GM12864 (cell line): ENCODE results near the gene ENPP6.
"Not testable (repeated sequence)": the region's sequence is repeated elsewhere in the genome, so short reads cannot be mapped to it uniquely, and the experiment has no call there.

Source experiments
- DNase-seq: peaks from one replicate; pipeline ENCODE4 v3.0.0-alpha.2; 2011; ENCODE audit warnings: low read depth
- H3K4me3 ChIP-seq: 2 replicates; pipeline ENCODE4 v1.5.1; 2011; ENCODE audit warnings: mild to moderate bottlenecking, low read depth, low read length, control low read depth
- CTCF ChIP-seq: IDR thresholded peaks from 2 replicates; pipeline ENCODE4 v1.5.1; 2011; ENCODE audit warnings: low read depth, mild to moderate bottlenecking, moderate library complexity, low read length, control low read depth, inconsistent platforms; ENCODE audit errors: missing control alignments

ENPP6 gene

GRCh38 chr4:184228056-184228705 is 10.5 kb upstream of the ENPP6 start:
- no peak for TF ChIP-seq CTCF

GRCh38 chr4:184216515-184216914 is 1.2 kb downstream of the ENPP6 start:
- no peak overlapping the region for H3K4me3 ChIP-seq
- no peak for DNase-seq
- no peak for TF ChIP-seq CTCF

More at GRCh38 chr4:184228056-184228705, 10.5 kb upstream of the ENPP6 start:
- no peak for DNase-seq
- no peak overlapping the region for H3K4me3 ChIP-seq

- no peak overlapping the region for H3K4me3 ChIP-seq
- no peak for DNase-seq
- no peak for TF ChIP-seq CTCF
These were observed 1.9 kb downstream of the ENPP6 start for GRCh38 chr4:184215709-184216328.

- no peak for DNase-seq
- no peak for TF ChIP-seq CTCF
- H3K4me3 ChIP-seq, result no peak overlapping the region
These were observed 2.7 kb downstream of the ENPP6 start for GRCh38 chr4:184214931-184215330.

- not testable (repeated sequence) for DNase-seq, H3K4me3 ChIP-seq
These were observed 9.7 kb downstream of the ENPP6 start for GRCh38 chr4:184207734-184208607.

- TF ChIP-seq CTCF, result no peak
- DNase-seq, result no peak
- no peak overlapping the region for H3K4me3 ChIP-seq
These were observed 12.4 kb downstream of the ENPP6 start for GRCh38 chr4:184205243-184205642.

- no peak for TF ChIP-seq CTCF
- no peak overlapping the region for H3K4me3 ChIP-seq
- DNase-seq, result no peak
These were observed 14.4 kb downstream of the ENPP6 start for GRCh38 chr4:184203300-184203699.
